Measurements from ENCODE around the gene GALNT11. TPM values are rescaled to one million over a fixed set of nuclear protein-coding genes. Genes with fewer than 3 reads are reported as not detected.

GALNT11 gene
- total RNA-seq, 1 donor from 2014 or later = 16.5 TPM

GRCh38 chr7:152144557-152145245 lies 119.2 kb downstream of the GALNT11 start:
- intact Hi-C loops (cut with micrococcal nuclease) = loop anchor here (2.0 to 10.0 kb wide), 3 partner anchors 120 to 530 kb away; partner anchors contain the start of genes GALNT11 and XRCC2

GRCh38 chr7:152145853-152146466 lies 120.5 kb downstream of the GALNT11 start:
- intact Hi-C loops (cut with micrococcal nuclease) = loop anchor here (1.0 to 10.0 kb wide), 4 partner anchors 121 to 529 kb away; partner anchors contain the start of genes GALNT11 and XRCC2

- intact Hi-C loops (cut with micrococcal nuclease) = loop anchor here (5.0 to 10.0 kb wide), 2 partner anchors 366 to 526 kb away; partner anchors contain the start of gene XRCC2
Measured at GRCh38 chr7:152148706-152149105, 123.2 kb downstream of the GALNT11 start.

- intact Hi-C loops (cut with micrococcal nuclease) = loop anchor here (5.0 to 10.0 kb wide), 2 partner anchors 367 to 525 kb away; partner anchors contain the start of gene XRCC2
Measured at GRCh38 chr7:152149363-152149762, 123.9 kb downstream of the GALNT11 start.

- intact Hi-C loops (cut with micrococcal nuclease) = no loop called here
Measured at GRCh38 chr7:152152267-152152666, 126.8 kb downstream of the GALNT11 start.

- intact Hi-C loops (cut with micrococcal nuclease) = no loop called here
Measured at GRCh38 chr7:152158801-152159587, 133.5 kb downstream of the GALNT11 start.

- intact Hi-C loops (cut with micrococcal nuclease) = no loop called here
Measured at GRCh38 chr7:152161171-152161570, 135.7 kb downstream of the GALNT11 start.

- intact Hi-C loops (cut with micrococcal nuclease) = no loop called here
Measured at GRCh38 chr7:152162287-152162686, 136.8 kb downstream of the GALNT11 start.

Other genes starting within 250 kb of the GALNT11 start
- 15.7 and 17.3 TPM in 2 replicates for gene PRKAG2, start 148.6 kb upstream of the GALNT11 start, total RNA-seq
- not detected in 2 replicates for gene GALNTL5, start 69.2 kb upstream of the GALNT11 start, total RNA-seq